GM12878 (cell line): Measurements from ENCODE around the gene SYCP3. TPM values are rescaled to one million over a fixed set of nuclear protein-coding genes. Genes with fewer than 3 reads are reported as not detected.

Experiments used
- ATAC-seq: fragments of 200-7000 bp; cut with Tn5 transposase; 3 replicates; pipeline ENCODE4 v1.9.1; 2020; ENCODE audit warnings: mild to moderate bottlenecking, moderate library complexity
- BruUV-seq: library from RNA; stranded (reverse); fragments of 400-500 nt; replicated peaks from 2 replicates; lab custom pipeline; 2021; lab: Mats Ljungman, UMichigan
- CTCF ChIA-PET: fragments of 300-600 bp; sonication (Branson Sonifier 250); formaldehyde crosslinking; extraction: SDS; loops from one replicate; lab custom pipeline; 2021; ENCODE audit warnings: inconsistent platforms; lab: Yijun Ruan, JAX
- POLR2A ChIA-PET: fragments of 350-600 bp; formaldehyde crosslinking; extraction: SDS; loops from one replicate; lab custom pipeline; 2021; ENCODE audit warnings: inconsistent platforms; lab: Charles Lee
- RAD21 ChIA-PET: fragments of 300-600 bp; sonication (Branson Sonifier 250); formaldehyde crosslinking; loops from one replicate; lab custom pipeline; 2023; ENCODE audit warnings: antibody characterized with exemption; ENCODE audit not compliant: unreplicated experiment; lab: Charles Lee
- SMC1A ChIA-PET: fragments of 300-600 bp; sonication (Branson Sonifier 250); formaldehyde crosslinking; loops from one replicate; lab custom pipeline; 2023; ENCODE audit not compliant: unreplicated experiment, uncharacterized antibody; lab: Charles Lee
- DNase-seq: peaks from one replicate; pipeline ENCODE4 v3.0.0-alpha.2; 2011; ENCODE audit warnings: low read depth, low spot score
- FAIRE-seq: peaks from 3 replicates; lab custom pipeline; 2011; peaks lifted over from hg19 to GRCh38; lab: Jason Lieb, UNC
- H2AFZ ChIP-seq: 2 replicates; pipeline ENCODE4 v1.6.0; 2011; ENCODE audit warnings: low read depth, low read length, control low read depth; ENCODE audit not compliant: control insufficient read depth
- H3K27ac ChIP-seq: 2 replicates; pipeline ENCODE4 v1.5.1; 2011; ENCODE audit warnings: control low read depth; ENCODE audit not compliant: control insufficient read depth, insufficient read depth
- H3K27me3 ChIP-seq, 2 experiments: replicated peaks in 1 of 2; 2 replicates each; pipeline versions ENCODE4 v1.6.0 to v1.6.1; 2011; ENCODE audit warnings: low read length in 1 of 2; ENCODE audit not compliant: control insufficient read depth in 2 of 2, insufficient read depth in 2 of 2
- H3K36me3 ChIP-seq, 2 experiments: 2 replicates each; pipeline ENCODE4 v1.5.1; 2011; ENCODE audit warnings: low read length in 1 of 2; ENCODE audit not compliant: control insufficient read depth in 2 of 2, insufficient read depth in 2 of 2
- H3K4me1 ChIP-seq: 2 replicates; pipeline ENCODE4 v1.6.1; 2011; ENCODE audit warnings: mild to moderate bottlenecking, low read length, moderate library complexity, mixed read lengths; ENCODE audit not compliant: control insufficient read depth, insufficient read depth
- H3K4me2 ChIP-seq: 2 replicates; pipeline ENCODE4 v1.6.0; 2011; ENCODE audit warnings: control low read depth; ENCODE audit not compliant: control insufficient read depth, insufficient read depth
- H3K4me3 ChIP-seq: fragments of 200-600 bp; sonication (generic); 2 replicates; pipeline ENCODE4 v1.5.1; 2016
- H3K79me2 ChIP-seq: 2 replicates; pipeline ENCODE4 v1.6.0; 2011; ENCODE audit warnings: low read length; ENCODE audit not compliant: control insufficient read depth, insufficient read depth
- H3K9ac ChIP-seq: 2 replicates; pipeline ENCODE4 v1.8.0; 2011; ENCODE audit warnings: low read length, control low read depth, mixed read lengths; ENCODE audit not compliant: control insufficient read depth, insufficient read depth
- H3K9me3 ChIP-seq: replicated peaks from 3 replicates; pipeline ENCODE4 v1.5.1; 2011; ENCODE audit warnings: mild to moderate bottlenecking, low read length; ENCODE audit not compliant: control insufficient read depth, insufficient read depth
- H4K20me1 ChIP-seq: 2 replicates; pipeline ENCODE4 v1.6.0; 2011; ENCODE audit not compliant: control insufficient read depth, insufficient read depth
- ASH2L ChIP-seq: fragments of 300-600, 200-600 bp; sonication (generic); IDR thresholded peaks from 2 replicates; pipeline ENCODE4 v1.6.1; 2017; ENCODE audit warnings: low read depth, mild to moderate bottlenecking, borderline replicate concordance
- BCL3 ChIP-seq: IDR thresholded peaks from 2 replicates; pipeline ENCODE4 v1.6.1; 2011; ENCODE audit warnings: borderline replicate concordance, low read depth, mild to moderate bottlenecking, moderate library complexity, low read length; ENCODE audit not compliant: insufficient read depth, poor library complexity, severe bottlenecking
- ETV6 ChIP-seq, 2 experiments: fragments of 450-650 bp in 1 of 2; IDR thresholded peaks in 1 of 2; conservative IDR thresholded peaks in 1 of 2; 2 replicates each; pipeline ENCODE4 v1.6.1; 2014; ENCODE audit warnings: antibody characterized with exemption in 1 of 2, borderline replicate concordance in 1 of 2, low read depth in 1 of 2, mild to moderate bottlenecking in 1 of 2, moderate library complexity in 1 of 2
- FOS ChIP-seq: IDR thresholded peaks from 3 replicates; pipeline ENCODE4 v1.6.1; 2011; ENCODE audit warnings: borderline replicate concordance; ENCODE audit not compliant: insufficient read length; ENCODE audit errors: extremely low read depth
- FOXK2 ChIP-seq: fragments of 450-650 bp; IDR thresholded peaks from 2 replicates; pipeline ENCODE4 v1.6.1; 2017; ENCODE audit warnings: mild to moderate bottlenecking, moderate library complexity
- KAT2A ChIP-seq: conservative IDR thresholded peaks from 2 replicates; pipeline ENCODE4 v1.6.1; 2011; ENCODE audit warnings: low read depth, low read length; ENCODE audit not compliant: control insufficient read depth
- NFYB ChIP-seq: IDR thresholded peaks from 2 replicates; pipeline ENCODE4 v1.6.1; 2011; ENCODE audit warnings: low read depth, mild to moderate bottlenecking, low read length, improper control_type of control experiment, moderate library complexity; ENCODE audit not compliant: insufficient read depth
- RAD51 ChIP-seq: fragments of 450-650 bp; IDR thresholded peaks from 2 replicates; pipeline ENCODE4 v1.6.1; 2016; ENCODE audit warnings: moderate library complexity, mild to moderate bottlenecking, inconsistent platforms
- RB1 ChIP-seq: fragments of 450-650 bp; formaldehyde crosslinking; IDR thresholded peaks from 2 replicates; pipeline ENCODE4 v1.6.1; 2017; ENCODE audit warnings: mild to moderate bottlenecking, borderline replicate concordance
- SREBF1 ChIP-seq: IDR thresholded peaks from 2 replicates; pipeline ENCODE4 v1.6.1; 2012; ENCODE audit warnings: mild to moderate bottlenecking, low read length
- TCF7 ChIP-seq: IDR thresholded peaks from 2 replicates; pipeline ENCODE4 v1.6.1; 2014; ENCODE audit warnings: antibody characterized with exemption, borderline replicate concordance
- WGBS: methylation state at CpG from one replicate; pipeline ENCODE4 v1.1.6; 2016; ENCODE audit warnings: low lambda C conversion rate; ENCODE audit not compliant: insufficient replicate concordance, insufficient coverage; ENCODE audit errors: missing lambda C conversion rate; 5-methylcytosine and 5-hydroxymethylcytosine counted together
- in situ Hi-C: fragments of 300-500 bp; cut with MboI; formaldehyde crosslinking; loops from 9 replicates; pipeline ENCODE4 v1.14.3; 2018; ENCODE audit warnings: mixed read lengths
- intact Hi-C: fragments of 100-400 bp; cut with micrococcal nuclease; formaldehyde crosslinking; loops from one replicate; pipeline ENCODE4 v1.14.2; 2022; ENCODE audit not compliant: unreplicated experiment
- polyA plus RNA-seq, 11 experiments: library from polyadenylated mRNA; depleted of rRNA in 4 of 11; unstranded in 6 of 11; stranded (reverse) in 5 of 11; fragments of >200 nt; fragmentation: Nextera tagmentation in 4 of 11; fragmentation: Illumina TruSeq in 1 of 11; extraction: Ambion mirVana in 4 of 11; extraction: Trizol in 1 of 11; gene quantifications; 1 replicate in 1 of 11; 2 replicates in 10 of 11; pipeline versions ENCODE4 v1.2.1 to v1.2.3, GENCODE V29; 2011 to 2016; ENCODE audit warnings: inconsistent platforms in 2 of 11, missing spikeins in 2 of 11, low read depth in 1 of 11
- total RNA-seq, 4 experiments: library from RNA; depleted of rRNA in 3 of 4; stranded (reverse); fragments of >200 nt in 3 of 4; fragmentation: Illumina TruSeq in 1 of 4; extraction: Trizol in 1 of 4; gene quantifications; 2 replicates each; pipeline versions ENCODE4 v1.2.1 to v1.2.3, GENCODE V29; 2013 to 2021
- TF ChIP-seq, protein P1 (sequence below): IDR thresholded peaks from 2 replicates; pipeline ENCODE4 v1.6.1; 2012; ENCODE audit warnings: low read depth, low read length, improper control_type of control experiment

SYCP3 gene
- total and polyA plus RNA-seq, 10 of the 15 experiments (the other 5 are each of a cell fraction or from before 2014, with no cell fraction given) = 0.08 to 0.58 (median 0.21) TPM

DNA sequence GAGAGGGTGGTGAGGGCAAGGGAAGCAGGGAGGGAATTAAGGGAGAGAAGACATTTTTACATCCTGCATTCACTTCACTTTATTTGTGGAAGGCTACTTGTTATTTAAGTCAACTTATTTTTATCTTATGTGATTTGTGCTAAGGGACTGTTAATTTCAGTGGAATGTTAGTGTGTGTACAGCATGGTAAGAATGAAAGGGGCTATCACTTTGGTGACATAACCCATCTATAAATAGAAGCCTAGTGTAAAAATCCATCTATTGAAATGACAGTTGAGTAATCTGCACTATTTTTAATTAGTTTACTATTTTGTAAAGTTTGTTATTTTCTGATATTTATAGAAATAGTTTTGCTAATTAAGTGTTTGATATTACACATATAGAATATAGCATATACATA lies 58.6 kb downstream of the SYCP3 start (continued):
- TF ChIP-seq BCL3 = no peak

DNA sequence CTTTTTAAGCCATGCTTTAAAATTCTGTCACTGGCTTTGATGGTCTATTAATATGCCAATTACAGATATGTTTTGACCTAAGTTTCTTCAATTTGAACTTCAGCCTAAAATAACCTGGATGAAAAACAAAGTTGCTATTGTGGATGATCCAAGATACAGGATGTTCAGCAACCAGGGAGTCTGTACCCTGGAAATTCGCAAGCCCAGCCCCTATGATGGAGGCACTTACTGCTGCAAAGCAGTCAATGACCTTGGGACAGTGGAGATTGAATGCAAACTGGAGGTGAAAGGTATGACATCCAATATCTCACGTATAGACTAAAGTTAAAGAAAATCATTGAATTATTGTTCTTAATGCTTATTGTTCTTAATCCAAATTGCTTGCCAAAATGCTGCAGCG lies 59.0 kb downstream of the SYCP3 start:
- H3K9me3 ChIP-seq = no peaks in the 10 kb centered on the region
- POLR2A ChIA-PET = no interaction called here
- FAIRE-seq = no peak

More for the DNA sequence above, 59.0 kb downstream of the SYCP3 start:
- ATAC-seq = no peak
- no peak overlapping the region for H3K4me2 ChIP-seq
- TF ChIP-seq ASH2L = no peak
- TF ChIP-seq ETV6 (conservative IDR thresholded peaks at IDR 0.05 in 1 of 2, IDR thresholded peaks at IDR 0.05 in 1 of 2; ENCODE audit: borderline replicate concordance in 1 of 2, low read depth in 1 of 2) = no peak
- no peak for TF ChIP-seq BCL3
- no peak for TF ChIP-seq SREBF1
- TF ChIP-seq, protein P1, sequence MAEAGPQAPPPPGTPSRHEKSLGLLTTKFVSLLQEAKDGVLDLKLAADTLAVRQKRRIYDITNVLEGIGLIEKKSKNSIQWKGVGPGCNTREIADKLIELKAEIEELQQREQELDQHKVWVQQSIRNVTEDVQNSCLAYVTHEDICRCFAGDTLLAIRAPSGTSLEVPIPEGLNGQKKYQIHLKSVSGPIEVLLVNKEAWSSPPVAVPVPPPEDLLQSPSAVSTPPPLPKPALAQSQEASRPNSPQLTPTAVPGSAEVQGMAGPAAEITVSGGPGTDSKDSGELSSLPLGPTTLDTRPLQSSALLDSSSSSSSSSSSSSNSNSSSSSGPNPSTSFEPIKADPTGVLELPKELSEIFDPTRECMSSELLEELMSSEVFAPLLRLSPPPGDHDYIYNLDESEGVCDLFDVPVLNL = no peak
- TF ChIP-seq RAD51 = no peak
- TF ChIP-seq FOS = no peak
- TF ChIP-seq RB1 = no peak
- TF ChIP-seq NFYB = no peak
- TF ChIP-seq FOXK2 = no peak
- no peak for TF ChIP-seq TCF7
- TF ChIP-seq KAT2A = no peak
- no peaks in the 10 kb centered on the region for H3K4me1 ChIP-seq
- no peaks in the 10 kb centered on the region; a peak in 1 of 4 replicates for H3K27me3 ChIP-seq
- in situ Hi-C loops = no loop called here
- 11% methylated on average over 3 of the region's 3 CpGs for WGBS
- no peak overlapping the region for H2AFZ ChIP-seq
- ChIA-PET RAD21 (no interaction called here), SMC1A (no interaction called here), CTCF (no interaction called here)
- DNase-seq = no peak
- no peaks in the 10 kb centered on the region for H4K20me1 ChIP-seq
- BruUV-seq = no TSS peak
- H3K36me3 ChIP-seq = no peaks in the 10 kb centered on the region
- no peak overlapping the region for H3K9ac ChIP-seq
- no peak overlapping the region for H3K4me3 ChIP-seq
- H3K27ac ChIP-seq = no peak overlapping the region
- H3K79me2 ChIP-seq = no peaks in the 10 kb centered on the region
- intact Hi-C loops = no loop called here
